ENCODE data around the gene ACTC1. TPM values are rescaled to one million over a fixed set of nuclear protein-coding genes. Genes with fewer than 3 reads are reported as not detected.
"Not testable (repeated sequence)": the region's sequence is repeated elsewhere in the genome, so short reads cannot be mapped to it uniquely, and the experiment has no call there.

The ACTC1 gene
- total and polyA plus RNA-seq, 2 donors = 9.6 to 13.3 TPM

DNA sequence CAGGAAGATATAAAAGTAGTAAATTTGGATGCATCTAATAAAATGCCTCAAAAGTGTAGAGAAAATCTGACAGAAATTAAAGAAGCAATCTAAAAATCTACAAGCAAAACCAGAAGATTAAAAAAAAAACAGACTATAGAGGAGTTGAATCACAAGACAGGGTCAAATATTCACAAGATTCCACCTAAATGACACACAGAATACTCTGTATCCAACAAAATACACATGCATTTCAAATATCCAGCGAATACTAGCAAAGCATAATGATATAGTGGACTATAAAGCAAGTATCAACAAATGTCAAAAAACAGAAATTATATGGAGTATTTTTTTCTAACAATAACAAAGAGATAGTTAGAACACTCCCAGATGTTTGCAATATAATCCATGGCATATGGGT lies 20.5 kb upstream of the ACTC1 start:
- WGBS = 89% methylated on average over 1 of the region's 1 CpG
- H3K27ac ChIP-seq (ENCODE audit: low read depth in 1 of 2, low read length in 1 of 2) = no peak overlapping the region
- H3K36me3 ChIP-seq (ENCODE audit: control insufficient read depth in 2 of 2, insufficient read depth in 2 of 2, low read length in 1 of 2) = no peaks in the 10 kb centered on the region
- H3K4me1 ChIP-seq (ENCODE audit: control insufficient read depth in 2 of 2, insufficient read depth in 2 of 2, low read length in 2 of 2) = no peaks in the 10 kb centered on the region
- H3K4me3 ChIP-seq (ENCODE audit: low read length in 2 of 2) = no peak overlapping the region
- H3K9me3 ChIP-seq (ENCODE audit: control insufficient read depth in 2 of 2, insufficient read depth in 1 of 2, low read length in 1 of 2) = no peaks in the 10 kb centered on the region
- DNase-seq (ENCODE audit: low read depth in 6 of 9, low spot score in 9 of 9) = no peak
- no peaks in the 10 kb centered on the region for H3K27me3 ChIP-seq (ENCODE audit: control insufficient read depth in 2 of 2, insufficient read depth in 1 of 2, low read length in 1 of 2)

DNA sequence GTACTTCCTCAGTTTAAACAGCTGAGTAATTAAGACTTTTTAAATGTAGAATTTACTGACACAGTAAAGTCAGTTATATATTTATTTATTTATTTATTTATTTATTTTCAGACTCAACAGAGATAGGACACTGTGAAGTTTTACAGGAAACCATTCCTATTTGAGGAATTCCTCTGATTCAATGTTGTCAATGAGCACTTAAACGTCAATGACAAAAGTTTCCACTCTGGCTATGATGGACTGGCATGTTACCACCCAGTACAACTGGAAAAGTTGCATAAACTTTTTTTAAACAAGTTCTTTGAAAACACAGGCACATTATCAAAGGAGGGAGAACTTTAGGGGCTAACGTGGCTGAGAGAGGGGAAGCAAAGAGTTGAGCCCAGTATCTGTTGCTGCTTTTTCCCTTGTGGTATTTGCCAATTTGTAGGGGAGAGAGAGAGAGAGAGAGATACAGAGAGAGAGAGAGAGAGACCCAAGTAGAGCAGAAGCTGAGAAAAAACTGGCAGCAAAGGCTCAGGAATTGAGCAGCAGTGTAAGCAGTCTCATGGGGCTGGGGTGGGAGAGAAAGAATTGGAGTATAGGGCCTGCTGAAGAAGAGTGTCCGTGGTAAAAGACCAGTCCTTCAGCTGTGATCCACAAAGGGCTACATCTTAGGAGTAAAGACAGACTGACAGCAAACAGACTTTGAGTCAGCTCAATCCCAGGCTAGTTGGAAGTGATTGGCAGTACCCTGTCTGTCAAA lies 18.3 kb upstream of the ACTC1 start:
- H3K27me3 ChIP-seq (ENCODE audit: control insufficient read depth in 2 of 2, insufficient read depth in 1 of 2, low read length in 1 of 2) = no peaks in the 10 kb centered on the region
- no peak for DNase-seq (ENCODE audit: low read depth in 6 of 9, low spot score in 9 of 9)
- H3K27ac ChIP-seq (ENCODE audit: low read depth in 1 of 2, low read length in 1 of 2) = no peak overlapping the region
- no peaks in the 10 kb centered on the region for H3K4me1 ChIP-seq (ENCODE audit: control insufficient read depth in 2 of 2, insufficient read depth in 2 of 2, low read length in 2 of 2)
- 83% methylated on average over 3 of the region's 3 CpGs for WGBS
- no peak overlapping the region for H3K4me3 ChIP-seq (ENCODE audit: low read length in 2 of 2)
- H3K9me3 ChIP-seq (ENCODE audit: control insufficient read depth in 2 of 2, insufficient read depth in 1 of 2, low read length in 1 of 2) = no peaks in the 10 kb centered on the region
- no peaks in the 10 kb centered on the region for H3K36me3 ChIP-seq (ENCODE audit: control insufficient read depth in 2 of 2, insufficient read depth in 2 of 2, low read length in 1 of 2)

DNA sequence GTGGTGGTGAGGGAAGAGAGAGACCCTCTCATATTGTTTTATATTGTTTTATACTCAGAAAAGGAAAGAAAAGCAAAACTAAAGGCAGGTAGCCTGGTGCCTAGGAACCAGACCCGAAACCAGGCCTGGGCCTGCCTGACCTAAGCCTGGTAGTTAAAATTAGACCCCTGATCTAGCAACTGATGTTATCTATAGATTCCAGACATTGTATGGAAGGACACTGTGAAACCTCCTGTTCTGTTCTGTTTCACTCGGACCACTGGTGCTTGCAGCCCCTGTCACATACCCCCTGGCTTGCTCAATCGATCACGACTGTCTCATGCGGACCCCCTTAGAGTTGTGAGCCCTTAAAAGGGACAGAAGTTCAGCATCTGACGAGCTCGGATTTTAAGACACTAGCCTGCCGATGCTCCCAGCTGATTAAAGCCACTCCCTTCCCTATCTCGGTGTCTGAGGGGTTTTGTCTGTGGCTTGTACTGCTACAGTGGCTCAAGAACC lies 17.6 kb upstream of the ACTC1 start:
- H3K9me3 ChIP-seq (ENCODE audit: control insufficient read depth in 2 of 2, insufficient read depth in 1 of 2, low read length in 1 of 2); H3K4me3 ChIP-seq (ENCODE audit: low read length in 2 of 2); H3K36me3 ChIP-seq (ENCODE audit: control insufficient read depth in 2 of 2, insufficient read depth in 2 of 2, low read length in 1 of 2); H3K27me3 ChIP-seq (ENCODE audit: control insufficient read depth in 2 of 2, insufficient read depth in 1 of 2, low read length in 1 of 2); H3K27ac ChIP-seq (ENCODE audit: low read depth in 1 of 2, low read length in 1 of 2); H3K4me1 ChIP-seq (ENCODE audit: control insufficient read depth in 2 of 2, insufficient read depth in 2 of 2, low read length in 2 of 2); DNase-seq (ENCODE audit: low read depth in 6 of 9, low spot score in 9 of 9): not testable (repeated sequence)
- 86% methylated on average over 9 of the region's 9 CpGs for WGBS

DNA sequence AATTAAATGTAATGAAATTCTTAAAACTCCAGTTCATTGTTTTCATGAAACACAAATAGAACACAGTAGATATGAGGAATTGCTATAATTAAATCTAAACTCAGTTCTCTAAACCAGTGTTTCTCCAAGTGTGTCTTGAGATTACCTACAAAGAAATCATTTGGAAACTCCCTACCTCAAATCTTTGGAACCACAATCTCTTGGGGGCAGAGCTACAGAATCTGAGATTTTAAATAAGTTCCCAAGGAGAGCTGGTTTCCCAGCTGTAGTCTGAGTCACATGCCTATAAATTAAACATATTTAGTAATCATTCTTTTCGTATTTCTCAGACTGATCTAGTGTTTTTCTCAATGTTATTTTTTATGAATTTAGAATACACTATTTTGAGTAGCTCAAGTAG lies 17.0 kb upstream of the ACTC1 start:
- H3K27ac ChIP-seq (ENCODE audit: low read depth in 1 of 2, low read length in 1 of 2) = no peak overlapping the region
- no peak overlapping the region for H3K4me3 ChIP-seq (ENCODE audit: low read length in 2 of 2)
- H3K9me3 ChIP-seq (ENCODE audit: control insufficient read depth in 2 of 2, insufficient read depth in 1 of 2, low read length in 1 of 2) = no peaks in the 10 kb centered on the region
- no peaks in the 10 kb centered on the region for H3K4me1 ChIP-seq (ENCODE audit: control insufficient read depth in 2 of 2, insufficient read depth in 2 of 2, low read length in 2 of 2)
- 92% methylated on average over 1 of the region's 1 CpG for WGBS
- no peaks in the 10 kb centered on the region for H3K27me3 ChIP-seq (ENCODE audit: control insufficient read depth in 2 of 2, insufficient read depth in 1 of 2, low read length in 1 of 2)
- no peaks in the 10 kb centered on the region for H3K36me3 ChIP-seq (ENCODE audit: control insufficient read depth in 2 of 2, insufficient read depth in 2 of 2, low read length in 1 of 2)
- DNase-seq (ENCODE audit: low read depth in 6 of 9, low spot score in 9 of 9) = no peak

DNA sequence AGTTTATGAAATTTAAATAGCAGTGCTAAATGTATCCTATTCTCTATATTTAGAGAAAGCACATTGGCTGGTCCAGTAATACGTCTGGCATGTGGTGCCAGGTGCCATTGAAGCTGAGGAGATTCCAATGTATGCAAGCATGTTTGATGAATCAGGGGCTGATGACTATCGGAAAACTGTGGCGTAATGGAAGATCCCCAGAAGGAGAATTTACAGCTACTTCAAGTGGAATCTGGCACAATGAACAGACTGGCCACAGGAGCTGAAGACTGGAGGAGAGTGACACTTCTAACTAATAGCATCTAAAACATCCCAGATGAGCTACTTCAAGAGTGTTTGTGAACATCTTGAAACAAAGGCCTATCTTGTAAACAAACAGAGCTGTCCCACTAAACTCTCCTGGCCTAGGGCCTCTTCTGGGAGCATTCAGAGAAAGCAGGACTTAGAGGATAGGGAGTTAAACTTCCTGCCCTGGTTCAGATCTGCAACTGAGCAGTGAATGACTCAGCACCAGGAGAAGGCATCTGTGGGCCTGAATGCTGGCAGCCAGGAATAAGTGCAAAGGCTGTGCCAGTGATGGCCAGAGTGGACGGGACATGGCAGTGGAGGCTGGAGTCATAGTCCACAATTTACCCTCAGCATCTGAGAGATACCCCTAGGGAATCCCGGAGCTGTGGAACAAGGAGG lies 15.2 kb upstream of the ACTC1 start:
- Histone ChIP-seq H3K4me1 (ENCODE audit: control insufficient read depth in 2 of 2, insufficient read depth in 2 of 2, low read length in 2 of 2) (no peaks in the 10 kb centered on the region), H3K9me3 (ENCODE audit: control insufficient read depth in 2 of 2, insufficient read depth in 1 of 2, low read length in 1 of 2) (no peaks in the 10 kb centered on the region), H3K36me3 (ENCODE audit: control insufficient read depth in 2 of 2, insufficient read depth in 2 of 2, low read length in 1 of 2) (no peaks in the 10 kb centered on the region), H3K27ac (ENCODE audit: low read depth in 1 of 2, low read length in 1 of 2) (no peak overlapping the region), H3K4me3 (ENCODE audit: low read length in 2 of 2) (no peak overlapping the region), H3K27me3 (ENCODE audit: control insufficient read depth in 2 of 2, insufficient read depth in 1 of 2, low read length in 1 of 2) (no peaks in the 10 kb centered on the region)
- no peak for DNase-seq (ENCODE audit: low read depth in 6 of 9, low spot score in 9 of 9)
- 93% methylated on average over 5 of the region's 5 CpGs for WGBS

DNA sequence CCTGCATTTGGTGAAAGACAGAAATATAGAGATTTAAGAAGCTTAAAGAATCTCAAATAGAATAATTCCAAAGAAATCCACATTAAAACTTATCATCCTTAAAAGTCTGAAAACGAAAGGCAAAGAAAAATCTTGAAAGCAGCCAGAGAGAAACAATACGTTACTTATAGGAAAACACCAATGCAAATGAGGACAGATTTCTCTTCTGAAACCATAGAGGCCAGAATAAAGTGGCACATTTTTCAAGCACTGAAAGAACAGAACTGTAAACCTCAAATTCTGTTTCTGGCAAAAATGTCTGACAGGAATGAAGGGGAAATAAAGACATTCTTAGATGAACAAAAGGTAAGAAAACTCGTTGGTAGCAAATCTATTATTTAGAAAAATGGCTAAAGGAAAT lies 13.8 kb upstream of the ACTC1 start:
- H3K9me3 ChIP-seq (ENCODE audit: control insufficient read depth in 2 of 2, insufficient read depth in 1 of 2, low read length in 1 of 2) = no peaks in the 10 kb centered on the region
- 89% methylated on average over 3 of the region's 3 CpGs for WGBS
- no peaks in the 10 kb centered on the region for H3K27me3 ChIP-seq (ENCODE audit: control insufficient read depth in 2 of 2, insufficient read depth in 1 of 2, low read length in 1 of 2)
- H3K36me3 ChIP-seq (ENCODE audit: control insufficient read depth in 2 of 2, insufficient read depth in 2 of 2, low read length in 1 of 2) = no peaks in the 10 kb centered on the region
- no peak for DNase-seq (ENCODE audit: low read depth in 6 of 9, low spot score in 9 of 9)
- H3K4me3 ChIP-seq (ENCODE audit: low read length in 2 of 2) = no peak overlapping the region
- no peak overlapping the region for H3K27ac ChIP-seq (ENCODE audit: low read depth in 1 of 2, low read length in 1 of 2)
- no peaks in the 10 kb centered on the region for H3K4me1 ChIP-seq (ENCODE audit: control insufficient read depth in 2 of 2, insufficient read depth in 2 of 2, low read length in 2 of 2)

DNA sequence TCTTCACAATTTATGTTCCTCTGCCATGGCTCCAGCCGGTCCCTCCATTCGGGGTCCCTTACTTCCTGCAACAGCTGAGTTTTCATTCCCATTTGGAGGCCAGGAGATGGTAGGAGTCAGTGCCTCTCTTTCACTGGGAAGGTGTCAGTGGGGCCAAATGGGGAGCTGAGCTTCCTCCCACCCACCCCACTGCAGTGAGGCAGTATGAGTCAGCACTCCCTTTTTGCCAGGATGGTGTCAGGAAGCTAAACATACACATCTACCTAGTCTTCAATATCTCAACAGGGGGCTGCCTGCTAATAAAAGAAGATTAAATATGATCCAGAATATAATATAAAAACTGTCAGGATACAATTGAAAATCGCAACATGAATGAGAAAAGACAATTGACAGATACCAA lies 12.7 kb upstream of the ACTC1 start:
- H3K27ac ChIP-seq (ENCODE audit: low read depth in 1 of 2, low read length in 1 of 2) = no peak overlapping the region
- H3K36me3 ChIP-seq (ENCODE audit: control insufficient read depth in 2 of 2, insufficient read depth in 2 of 2, low read length in 1 of 2) = no peaks in the 10 kb centered on the region
- no peaks in the 10 kb centered on the region for H3K9me3 ChIP-seq (ENCODE audit: control insufficient read depth in 2 of 2, insufficient read depth in 1 of 2, low read length in 1 of 2)
- WGBS = 95% methylated on average over 3 of the region's 3 CpGs
- no peak overlapping the region for H3K4me3 ChIP-seq (ENCODE audit: low read length in 2 of 2)
- no peaks in the 10 kb centered on the region for H3K4me1 ChIP-seq (ENCODE audit: control insufficient read depth in 2 of 2, insufficient read depth in 2 of 2, low read length in 2 of 2)
- no peaks in the 10 kb centered on the region for H3K27me3 ChIP-seq (ENCODE audit: control insufficient read depth in 2 of 2, insufficient read depth in 1 of 2, low read length in 1 of 2)
- DNase-seq (ENCODE audit: low read depth in 6 of 9, low spot score in 9 of 9) = no peak

DNA sequence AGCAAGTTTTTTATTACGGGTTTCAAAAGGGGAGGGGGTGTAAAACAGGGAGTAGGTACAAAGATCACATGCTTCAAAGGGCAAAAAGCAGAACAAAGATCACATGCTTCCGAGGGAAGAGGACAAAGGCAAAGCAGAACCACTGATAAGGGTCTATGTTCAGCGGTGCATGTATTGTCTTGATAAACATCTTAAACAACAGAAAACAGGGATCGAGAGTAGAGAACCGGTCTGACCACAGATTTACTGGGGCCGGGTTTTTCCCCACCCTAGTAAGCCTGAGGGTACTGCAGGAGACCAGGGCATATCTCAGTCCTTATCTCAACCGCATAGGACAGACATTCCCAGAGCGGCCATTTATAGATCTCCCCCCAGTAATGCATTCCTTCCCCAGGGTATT lies 11.9 kb upstream of the ACTC1 start:
- not testable (repeated sequence) for H3K4me3 ChIP-seq (ENCODE audit: low read length in 2 of 2); H3K27me3 ChIP-seq (ENCODE audit: control insufficient read depth in 2 of 2, insufficient read depth in 1 of 2, low read length in 1 of 2); H3K4me1 ChIP-seq (ENCODE audit: control insufficient read depth in 2 of 2, insufficient read depth in 2 of 2, low read length in 2 of 2); H3K36me3 ChIP-seq (ENCODE audit: control insufficient read depth in 2 of 2, insufficient read depth in 2 of 2, low read length in 1 of 2); DNase-seq (ENCODE audit: low read depth in 6 of 9, low spot score in 9 of 9); H3K9me3 ChIP-seq (ENCODE audit: control insufficient read depth in 2 of 2, insufficient read depth in 1 of 2, low read length in 1 of 2); H3K27ac ChIP-seq (ENCODE audit: low read depth in 1 of 2, low read length in 1 of 2)
- WGBS = 84% methylated on average over 8 of the region's 8 CpGs

DNA sequence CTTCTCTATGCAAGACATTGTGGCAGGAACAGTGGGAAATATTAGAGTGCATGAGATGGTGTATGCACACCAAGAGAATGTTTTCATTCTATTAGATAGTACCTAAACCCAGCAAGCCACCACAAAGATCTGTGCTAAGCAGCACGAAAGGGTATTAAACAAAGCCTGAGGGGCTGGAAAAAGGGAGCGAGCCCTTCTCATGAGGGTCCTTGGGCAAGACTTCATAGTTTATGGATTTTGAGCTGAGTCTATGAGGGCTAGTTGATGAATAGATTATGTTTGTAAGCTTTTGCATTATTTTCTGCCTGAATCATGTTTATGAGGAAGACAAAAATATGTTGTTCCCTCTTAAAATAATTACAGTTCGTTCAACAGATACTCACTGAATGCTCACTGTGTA lies 9.4 kb upstream of the ACTC1 start:
- no peaks in the 10 kb centered on the region for H3K4me1 ChIP-seq (ENCODE audit: control insufficient read depth in 2 of 2, insufficient read depth in 2 of 2, low read length in 2 of 2)
- no peak overlapping the region for H3K27ac ChIP-seq (ENCODE audit: low read depth in 1 of 2, low read length in 1 of 2)
- 90% methylated on average over 3 of the region's 3 CpGs for WGBS
- H3K36me3 ChIP-seq (ENCODE audit: control insufficient read depth in 2 of 2, insufficient read depth in 2 of 2, low read length in 1 of 2) = no peaks in the 10 kb centered on the region
- no peaks in the 10 kb centered on the region for H3K9me3 ChIP-seq (ENCODE audit: control insufficient read depth in 2 of 2, insufficient read depth in 1 of 2, low read length in 1 of 2)
- H3K4me3 ChIP-seq (ENCODE audit: low read length in 2 of 2) = no peak overlapping the region
- no peak for DNase-seq (ENCODE audit: low read depth in 6 of 9, low spot score in 9 of 9)
- peaks cover 0 to under 1% of the 10 kb centered on the region in 2 donors for H3K27me3 ChIP-seq (ENCODE audit: control insufficient read depth in 2 of 2, insufficient read depth in 1 of 2, low read length in 1 of 2)
